ENCODE data around the gene C14orf180.

Gene C14orf180

GRCh38 chr14:104546591-104547309 lies 32.8 kb upstream of the C14orf180 start:
- Histone ChIP-seq H3K36me3 (replicated peaks; ENCODE audit: insufficient read depth, low read length) (no peaks in the 10 kb centered on the region), H3K79me2 (ENCODE audit: low read length) (no peaks in the 10 kb centered on the region), H3K9me3 (replicated peaks; ENCODE audit: insufficient read depth, low read length) (no peaks in the 10 kb centered on the region), H3K27me3 (replicated peaks; ENCODE audit: insufficient read depth, low read length) (peaks cover 53% of the 10 kb centered on the region), H3K9ac (ENCODE audit: low read length) (no peak overlapping the region), H3K4me2 (ENCODE audit: low read depth, low read length) (no peak overlapping the region), H3K27ac (ENCODE audit: low read length) (no peak overlapping the region), H3K4me1 (ENCODE audit: low read length) (no peaks in the 10 kb centered on the region), H2AFZ (ENCODE audit: low read length) (no peak overlapping the region), H4K20me1 (ENCODE audit: insufficient read depth, low read length) (no peaks in the 10 kb centered on the region), H3K9me2 (replicated peaks; ENCODE audit: insufficient read depth, low read length) (no peaks in the 10 kb centered on the region), H3K4me3 (ENCODE audit: low read length) (no peak overlapping the region), H3F3A (ENCODE audit: insufficient read depth, low read length) (no peaks in the 10 kb centered on the region)
- DNase-seq: no peak
- TF ChIP-seq EZH2phosphoT487 (IDR thresholded peaks at IDR 0.05; ENCODE audit: low read length) (no peak), EZH2 (optimal IDR thresholded peaks at IDR 0.05; ENCODE audit: low read depth, low read length) (no peak), CTCF (IDR thresholded peaks at IDR 0.05; ENCODE audit: low read length) (no peak)

GRCh38 chr14:104547310-104547997 lies 32.1 kb upstream of the C14orf180 start:
- Histone ChIP-seq H3F3A (ENCODE audit: insufficient read depth, low read length) (no peaks in the 10 kb centered on the region), H3K4me1 (ENCODE audit: low read length) (no peaks in the 10 kb centered on the region), H3K79me2 (ENCODE audit: low read length) (no peaks in the 10 kb centered on the region), H3K27me3 (replicated peaks; ENCODE audit: insufficient read depth, low read length) (peaks cover 47% of the 10 kb centered on the region), H3K4me3 (ENCODE audit: low read length) (no peak overlapping the region), H3K9me2 (replicated peaks; ENCODE audit: insufficient read depth, low read length) (no peaks in the 10 kb centered on the region), H3K36me3 (replicated peaks; ENCODE audit: insufficient read depth, low read length) (no peaks in the 10 kb centered on the region), H3K9me3 (replicated peaks; ENCODE audit: insufficient read depth, low read length) (no peaks in the 10 kb centered on the region), H3K4me2 (ENCODE audit: low read depth, low read length) (no peak overlapping the region), H3K27ac (ENCODE audit: low read length) (no peak overlapping the region), H3K9ac (ENCODE audit: low read length) (no peak overlapping the region), H4K20me1 (ENCODE audit: insufficient read depth, low read length) (no peaks in the 10 kb centered on the region), H2AFZ (ENCODE audit: low read length) (no peak overlapping the region)
- no peak for DNase-seq
- TF ChIP-seq EZH2 (optimal IDR thresholded peaks at IDR 0.05; ENCODE audit: low read depth, low read length) (no peak), CTCF (IDR thresholded peaks at IDR 0.05; ENCODE audit: low read length) (no peak), EZH2phosphoT487 (IDR thresholded peaks at IDR 0.05; ENCODE audit: low read length) (no peak)

- Histone ChIP-seq H3K27me3 (replicated peaks; ENCODE audit: insufficient read depth, low read length) (peaks cover 40% of the 10 kb centered on the region; the same call in 1 of the 2 replicates), H3K27ac (ENCODE audit: low read length) (no peak overlapping the region)
Observed at GRCh38 chr14:104547998-104548700, 31.4 kb upstream of the C14orf180 start.

More at GRCh38 chr14:104547998-104548700, 31.4 kb upstream of the C14orf180 start:
- no peaks in the 10 kb centered on the region for H3K79me2 ChIP-seq (ENCODE audit: low read length)
- H3K4me2 ChIP-seq (ENCODE audit: low read depth, low read length): no peak overlapping the region
- no peak overlapping the region for H3K9ac ChIP-seq (ENCODE audit: low read length)
- H2AFZ ChIP-seq (ENCODE audit: low read length): no peak overlapping the region
- TF ChIP-seq CTCF (IDR thresholded peaks at IDR 0.05; ENCODE audit: low read length): no peak
- no peak for TF ChIP-seq EZH2 (optimal IDR thresholded peaks at IDR 0.05; ENCODE audit: low read depth, low read length)
- no peak for TF ChIP-seq EZH2phosphoT487 (IDR thresholded peaks at IDR 0.05; ENCODE audit: low read length)
- no peak for DNase-seq
- no peaks in the 10 kb centered on the region for H3K36me3 ChIP-seq (replicated peaks; ENCODE audit: insufficient read depth, low read length)
- H3K4me1 ChIP-seq (ENCODE audit: low read length): no peaks in the 10 kb centered on the region
- H4K20me1 ChIP-seq (ENCODE audit: insufficient read depth, low read length): no peaks in the 10 kb centered on the region
- H3K9me2 ChIP-seq (replicated peaks; ENCODE audit: insufficient read depth, low read length): no peaks in the 10 kb centered on the region
- H3F3A ChIP-seq (ENCODE audit: insufficient read depth, low read length): no peaks in the 10 kb centered on the region
- no peak overlapping the region for H3K4me3 ChIP-seq (ENCODE audit: low read length)
- no peaks in the 10 kb centered on the region for H3K9me3 ChIP-seq (replicated peaks; ENCODE audit: insufficient read depth, low read length)

Data from MM.1S (cell line).